GM12878 (cell line): ENCODE measurements around the gene CAPN3.

ENCODE experiments used
- CBX5 ChIP-seq: sonication (generic); IDR thresholded peaks from 2 replicates; pipeline ENCODE4 v1.6.1; 2016; ENCODE audit warnings: low read depth, moderate library complexity, mild to moderate bottlenecking, inconsistent platforms
- CHD2 ChIP-seq: IDR thresholded peaks from 2 replicates; pipeline ENCODE4 v1.6.1; 2011; ENCODE audit warnings: low read depth, low read length, improper control_type of control experiment, borderline replicate concordance
- EZH2 ChIP-seq: IDR thresholded peaks from 2 replicates; pipeline ENCODE4 v1.6.1; 2012; ENCODE audit warnings: low read depth, mild to moderate bottlenecking, control low read depth, inconsistent platforms, low read length, borderline replicate concordance; ENCODE audit not compliant: control insufficient read depth
- HDAC2 ChIP-seq: fragments of 200-600 bp; sonication (generic); IDR thresholded peaks from 2 replicates; pipeline ENCODE4 v1.6.1; 2017
- HDGF ChIP-seq: fragments of 450-650 bp; IDR thresholded peaks from 2 replicates; pipeline ENCODE4 v1.6.1; 2016; ENCODE audit warnings: antibody characterized with exemption
- JUND ChIP-seq: IDR thresholded peaks from 2 replicates; pipeline ENCODE4 v1.6.1; 2012; ENCODE audit warnings: low read depth, mild to moderate bottlenecking, low read length, improper control_type of control experiment, moderate library complexity
- PBX3 ChIP-seq: IDR thresholded peaks from 2 replicates; pipeline ENCODE4 v1.6.1; 2011; ENCODE audit warnings: mild to moderate bottlenecking, low read depth, low read length, moderate library complexity; ENCODE audit not compliant: insufficient replicate concordance
- USF1 ChIP-seq: IDR thresholded peaks from 2 replicates; pipeline ENCODE4 v1.6.1; 2011; ENCODE audit warnings: borderline replicate concordance, low read depth, mild to moderate bottlenecking, moderate library complexity, mixed read lengths, low read length; ENCODE audit not compliant: insufficient read depth; ENCODE audit errors: extremely low read length
- ZNF274 ChIP-seq: IDR thresholded peaks from one replicate; pipeline ENCODE4 v1.8.0; 2011; ENCODE audit not compliant: insufficient read length, insufficient read depth
- TF ChIP-seq, protein P1 (sequence below): fragments of 450-650 bp; IDR thresholded peaks from 2 replicates; pipeline ENCODE4 v1.6.1; 2017; ENCODE audit warnings: mild to moderate bottlenecking, moderate library complexity
- TF ChIP-seq, protein P2 (sequence below), 3 experiments: IDR thresholded peaks in 2 of 3; conservative IDR thresholded peaks in 1 of 3; 2 replicates each; pipeline ENCODE4 v1.5.1; 2011; ENCODE audit warnings: low read depth in 3 of 3, low read length in 3 of 3, mild to moderate bottlenecking in 3 of 3, control low read depth in 2 of 3, moderate library complexity in 2 of 3, inconsistent platforms in 1 of 3, mixed read lengths in 1 of 3; ENCODE audit not compliant: control insufficient read depth in 2 of 3, insufficient read depth in 1 of 3; ENCODE audit errors: extremely low read depth in 1 of 3
- TF ChIP-seq, protein P3 (sequence below): IDR thresholded peaks from 2 replicates; pipeline ENCODE4 v1.6.1; 2012; ENCODE audit warnings: mild to moderate bottlenecking, low read depth, low read length
- TF ChIP-seq, protein P4 (sequence below): fragments of 150-350 bp; IDR thresholded peaks from 2 replicates; pipeline ENCODE4 v1.6.1; 2016; ENCODE audit warnings: low read depth, low read length

GRCh38 chr15:42375941-42376340 is 16.6 kb downstream of the CAPN3 start:
- TF ChIP-seq, protein P1, sequence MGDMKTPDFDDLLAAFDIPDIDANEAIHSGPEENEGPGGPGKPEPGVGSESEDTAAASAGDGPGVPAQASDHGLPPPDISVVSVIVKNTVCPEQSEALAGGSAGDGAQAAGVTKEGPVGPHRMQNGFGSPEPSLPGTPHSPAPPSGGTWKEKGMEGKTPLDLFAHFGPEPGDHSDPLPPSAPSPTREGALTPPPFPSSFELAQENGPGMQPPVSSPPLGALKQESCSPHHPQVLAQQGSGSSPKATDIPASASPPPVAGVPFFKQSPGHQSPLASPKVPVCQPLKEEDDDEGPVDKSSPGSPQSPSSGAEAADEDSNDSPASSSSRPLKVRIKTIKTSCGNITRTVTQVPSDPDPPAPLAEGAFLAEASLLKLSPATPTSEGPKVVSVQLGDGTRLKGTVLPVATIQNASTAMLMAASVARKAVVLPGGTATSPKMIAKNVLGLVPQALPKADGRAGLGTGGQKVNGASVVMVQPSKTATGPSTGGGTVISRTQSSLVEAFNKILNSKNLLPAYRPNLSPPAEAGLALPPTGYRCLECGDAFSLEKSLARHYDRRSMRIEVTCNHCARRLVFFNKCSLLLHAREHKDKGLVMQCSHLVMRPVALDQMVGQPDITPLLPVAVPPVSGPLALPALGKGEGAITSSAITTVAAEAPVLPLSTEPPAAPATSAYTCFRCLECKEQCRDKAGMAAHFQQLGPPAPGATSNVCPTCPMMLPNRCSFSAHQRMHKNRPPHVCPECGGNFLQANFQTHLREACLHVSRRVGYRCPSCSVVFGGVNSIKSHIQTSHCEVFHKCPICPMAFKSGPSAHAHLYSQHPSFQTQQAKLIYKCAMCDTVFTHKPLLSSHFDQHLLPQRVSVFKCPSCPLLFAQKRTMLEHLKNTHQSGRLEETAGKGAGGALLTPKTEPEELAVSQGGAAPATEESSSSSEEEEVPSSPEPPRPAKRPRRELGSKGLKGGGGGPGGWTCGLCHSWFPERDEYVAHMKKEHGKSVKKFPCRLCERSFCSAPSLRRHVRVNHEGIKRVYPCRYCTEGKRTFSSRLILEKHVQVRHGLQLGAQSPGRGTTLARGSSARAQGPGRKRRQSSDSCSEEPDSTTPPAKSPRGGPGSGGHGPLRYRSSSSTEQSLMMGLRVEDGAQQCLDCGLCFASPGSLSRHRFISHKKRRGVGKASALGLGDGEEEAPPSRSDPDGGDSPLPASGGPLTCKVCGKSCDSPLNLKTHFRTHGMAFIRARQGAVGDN: no peak
- TF ChIP-seq EZH2: no peak
- no peak for TF ChIP-seq PBX3
- no peak for TF ChIP-seq USF1
- TF ChIP-seq CHD2: no peak
- TF ChIP-seq, protein P2, sequence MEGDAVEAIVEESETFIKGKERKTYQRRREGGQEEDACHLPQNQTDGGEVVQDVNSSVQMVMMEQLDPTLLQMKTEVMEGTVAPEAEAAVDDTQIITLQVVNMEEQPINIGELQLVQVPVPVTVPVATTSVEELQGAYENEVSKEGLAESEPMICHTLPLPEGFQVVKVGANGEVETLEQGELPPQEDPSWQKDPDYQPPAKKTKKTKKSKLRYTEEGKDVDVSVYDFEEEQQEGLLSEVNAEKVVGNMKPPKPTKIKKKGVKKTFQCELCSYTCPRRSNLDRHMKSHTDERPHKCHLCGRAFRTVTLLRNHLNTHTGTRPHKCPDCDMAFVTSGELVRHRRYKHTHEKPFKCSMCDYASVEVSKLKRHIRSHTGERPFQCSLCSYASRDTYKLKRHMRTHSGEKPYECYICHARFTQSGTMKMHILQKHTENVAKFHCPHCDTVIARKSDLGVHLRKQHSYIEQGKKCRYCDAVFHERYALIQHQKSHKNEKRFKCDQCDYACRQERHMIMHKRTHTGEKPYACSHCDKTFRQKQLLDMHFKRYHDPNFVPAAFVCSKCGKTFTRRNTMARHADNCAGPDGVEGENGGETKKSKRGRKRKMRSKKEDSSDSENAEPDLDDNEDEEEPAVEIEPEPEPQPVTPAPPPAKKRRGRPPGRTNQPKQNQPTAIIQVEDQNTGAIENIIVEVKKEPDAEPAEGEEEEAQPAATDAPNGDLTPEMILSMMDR (IDR thresholded peaks at IDR 0.05 in 2 of 3, conservative IDR thresholded peaks at IDR 0.05 in 1 of 3; ENCODE audit: control insufficient read depth in 2 of 3, extremely low read depth in 1 of 3, insufficient read depth in 1 of 3, low read depth in 3 of 3, low read length in 3 of 3): no peak
- no peak for TF ChIP-seq ZNF274
- TF ChIP-seq, protein P3, sequence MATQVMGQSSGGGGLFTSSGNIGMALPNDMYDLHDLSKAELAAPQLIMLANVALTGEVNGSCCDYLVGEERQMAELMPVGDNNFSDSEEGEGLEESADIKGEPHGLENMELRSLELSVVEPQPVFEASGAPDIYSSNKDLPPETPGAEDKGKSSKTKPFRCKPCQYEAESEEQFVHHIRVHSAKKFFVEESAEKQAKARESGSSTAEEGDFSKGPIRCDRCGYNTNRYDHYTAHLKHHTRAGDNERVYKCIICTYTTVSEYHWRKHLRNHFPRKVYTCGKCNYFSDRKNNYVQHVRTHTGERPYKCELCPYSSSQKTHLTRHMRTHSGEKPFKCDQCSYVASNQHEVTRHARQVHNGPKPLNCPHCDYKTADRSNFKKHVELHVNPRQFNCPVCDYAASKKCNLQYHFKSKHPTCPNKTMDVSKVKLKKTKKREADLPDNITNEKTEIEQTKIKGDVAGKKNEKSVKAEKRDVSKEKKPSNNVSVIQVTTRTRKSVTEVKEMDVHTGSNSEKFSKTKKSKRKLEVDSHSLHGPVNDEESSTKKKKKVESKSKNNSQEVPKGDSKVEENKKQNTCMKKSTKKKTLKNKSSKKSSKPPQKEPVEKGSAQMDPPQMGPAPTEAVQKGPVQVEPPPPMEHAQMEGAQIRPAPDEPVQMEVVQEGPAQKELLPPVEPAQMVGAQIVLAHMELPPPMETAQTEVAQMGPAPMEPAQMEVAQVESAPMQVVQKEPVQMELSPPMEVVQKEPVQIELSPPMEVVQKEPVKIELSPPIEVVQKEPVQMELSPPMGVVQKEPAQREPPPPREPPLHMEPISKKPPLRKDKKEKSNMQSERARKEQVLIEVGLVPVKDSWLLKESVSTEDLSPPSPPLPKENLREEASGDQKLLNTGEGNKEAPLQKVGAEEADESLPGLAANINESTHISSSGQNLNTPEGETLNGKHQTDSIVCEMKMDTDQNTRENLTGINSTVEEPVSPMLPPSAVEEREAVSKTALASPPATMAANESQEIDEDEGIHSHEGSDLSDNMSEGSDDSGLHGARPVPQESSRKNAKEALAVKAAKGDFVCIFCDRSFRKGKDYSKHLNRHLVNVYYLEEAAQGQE: no peak
- no peak for TF ChIP-seq JUND
- TF ChIP-seq, protein P4, sequence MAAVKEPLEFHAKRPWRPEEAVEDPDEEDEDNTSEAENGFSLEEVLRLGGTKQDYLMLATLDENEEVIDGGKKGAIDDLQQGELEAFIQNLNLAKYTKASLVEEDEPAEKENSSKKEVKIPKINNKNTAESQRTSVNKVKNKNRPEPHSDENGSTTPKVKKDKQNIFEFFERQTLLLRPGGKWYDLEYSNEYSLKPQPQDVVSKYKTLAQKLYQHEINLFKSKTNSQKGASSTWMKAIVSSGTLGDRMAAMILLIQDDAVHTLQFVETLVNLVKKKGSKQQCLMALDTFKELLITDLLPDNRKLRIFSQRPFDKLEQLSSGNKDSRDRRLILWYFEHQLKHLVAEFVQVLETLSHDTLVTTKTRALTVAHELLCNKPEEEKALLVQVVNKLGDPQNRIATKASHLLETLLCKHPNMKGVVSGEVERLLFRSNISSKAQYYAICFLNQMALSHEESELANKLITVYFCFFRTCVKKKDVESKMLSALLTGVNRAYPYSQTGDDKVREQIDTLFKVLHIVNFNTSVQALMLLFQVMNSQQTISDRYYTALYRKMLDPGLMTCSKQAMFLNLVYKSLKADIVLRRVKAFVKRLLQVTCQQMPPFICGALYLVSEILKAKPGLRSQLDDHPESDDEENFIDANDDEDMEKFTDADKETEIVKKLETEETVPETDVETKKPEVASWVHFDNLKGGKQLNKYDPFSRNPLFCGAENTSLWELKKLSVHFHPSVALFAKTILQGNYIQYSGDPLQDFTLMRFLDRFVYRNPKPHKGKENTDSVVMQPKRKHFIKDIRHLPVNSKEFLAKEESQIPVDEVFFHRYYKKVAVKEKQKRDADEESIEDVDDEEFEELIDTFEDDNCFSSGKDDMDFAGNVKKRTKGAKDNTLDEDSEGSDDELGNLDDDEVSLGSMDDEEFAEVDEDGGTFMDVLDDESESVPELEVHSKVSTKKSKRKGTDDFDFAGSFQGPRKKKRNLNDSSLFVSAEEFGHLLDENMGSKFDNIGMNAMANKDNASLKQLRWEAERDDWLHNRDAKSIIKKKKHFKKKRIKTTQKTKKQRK: no peak
- TF ChIP-seq CBX5: no peak
- no peak for TF ChIP-seq HDAC2
- no peak for TF ChIP-seq HDGF
